Measurements from ENCODE around the gene BTG3.

GRCh38 chr21:17612565-17613241 is at the start of gene BTG3:
- TF ChIP-seq CTCF (conservative IDR thresholded peaks at IDR 0.05; ENCODE audit: low read length), result no peak
- no peak for TF ChIP-seq EZH2phosphoT487 (IDR thresholded peaks at IDR 0.05; ENCODE audit: borderline replicate concordance)

All from Loucy (cell line).